ENCODE measurements around the gene MARCO.

The MARCO gene, protein sequence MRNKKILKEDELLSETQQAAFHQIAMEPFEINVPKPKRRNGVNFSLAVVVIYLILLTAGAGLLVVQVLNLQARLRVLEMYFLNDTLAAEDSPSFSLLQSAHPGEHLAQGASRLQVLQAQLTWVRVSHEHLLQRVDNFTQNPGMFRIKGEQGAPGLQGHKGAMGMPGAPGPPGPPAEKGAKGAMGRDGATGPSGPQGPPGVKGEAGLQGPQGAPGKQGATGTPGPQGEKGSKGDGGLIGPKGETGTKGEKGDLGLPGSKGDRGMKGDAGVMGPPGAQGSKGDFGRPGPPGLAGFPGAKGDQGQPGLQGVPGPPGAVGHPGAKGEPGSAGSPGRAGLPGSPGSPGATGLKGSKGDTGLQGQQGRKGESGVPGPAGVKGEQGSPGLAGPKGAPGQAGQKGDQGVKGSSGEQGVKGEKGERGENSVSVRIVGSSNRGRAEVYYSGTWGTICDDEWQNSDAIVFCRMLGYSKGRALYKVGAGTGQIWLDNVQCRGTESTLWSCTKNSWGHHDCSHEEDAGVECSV
- 0 reads per million in 4 donors for total RNA-seq

DNA sequence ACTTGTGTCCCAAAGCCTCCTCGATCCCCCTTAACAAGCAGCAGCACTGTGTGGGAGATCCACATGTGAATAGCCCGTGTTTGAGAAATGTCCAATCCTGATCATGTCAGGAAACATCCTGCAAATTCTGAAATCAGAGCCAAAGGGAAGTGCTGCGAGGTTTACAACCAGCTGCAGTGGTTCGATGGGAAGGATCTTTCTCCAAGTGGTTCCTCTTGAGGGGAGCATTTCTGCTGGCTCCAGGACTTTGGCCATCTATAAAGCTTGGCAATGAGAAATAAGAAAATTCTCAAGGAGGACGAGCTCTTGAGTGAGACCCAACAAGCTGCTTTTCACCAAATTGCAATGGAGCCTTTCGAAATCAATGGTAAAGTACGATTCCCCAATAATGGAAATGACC, at the start of gene MARCO:
Gene MARCO (plus strand): TSS at position 164 of the 400 bp plus-strand sequence. CDS start 107 bp downstream, at position 271.
- no peak for DNase-seq

DNA sequence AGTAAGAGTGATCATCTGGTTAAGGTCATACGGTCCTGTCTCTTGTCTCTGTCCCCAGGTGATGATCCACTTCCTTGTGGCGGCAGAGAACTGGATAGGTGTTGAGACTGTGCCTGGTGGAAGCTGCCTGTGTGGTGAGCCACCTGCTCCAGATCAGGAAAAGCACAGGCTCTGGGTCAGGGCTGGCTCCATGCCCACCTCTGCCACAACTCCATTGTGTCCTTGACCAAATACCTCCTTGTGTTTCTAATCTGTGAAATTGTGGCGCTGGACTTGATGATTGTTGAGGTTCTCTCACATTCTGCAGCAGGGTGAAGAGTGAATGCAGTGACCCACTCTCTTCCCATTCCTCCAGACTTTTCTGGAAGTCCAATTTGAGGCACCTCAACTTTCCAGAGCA, 48.9 kb upstream of the MARCO start:
- no peak for DNase-seq

- no peak for DNase-seq
Measured at GRCh38 chr2:118902266-118903028, 39.5 kb upstream of the MARCO start.

- no peak for DNase-seq
Measured at GRCh38 chr2:118903029-118903351, 39.0 kb upstream of the MARCO start.

DNA sequence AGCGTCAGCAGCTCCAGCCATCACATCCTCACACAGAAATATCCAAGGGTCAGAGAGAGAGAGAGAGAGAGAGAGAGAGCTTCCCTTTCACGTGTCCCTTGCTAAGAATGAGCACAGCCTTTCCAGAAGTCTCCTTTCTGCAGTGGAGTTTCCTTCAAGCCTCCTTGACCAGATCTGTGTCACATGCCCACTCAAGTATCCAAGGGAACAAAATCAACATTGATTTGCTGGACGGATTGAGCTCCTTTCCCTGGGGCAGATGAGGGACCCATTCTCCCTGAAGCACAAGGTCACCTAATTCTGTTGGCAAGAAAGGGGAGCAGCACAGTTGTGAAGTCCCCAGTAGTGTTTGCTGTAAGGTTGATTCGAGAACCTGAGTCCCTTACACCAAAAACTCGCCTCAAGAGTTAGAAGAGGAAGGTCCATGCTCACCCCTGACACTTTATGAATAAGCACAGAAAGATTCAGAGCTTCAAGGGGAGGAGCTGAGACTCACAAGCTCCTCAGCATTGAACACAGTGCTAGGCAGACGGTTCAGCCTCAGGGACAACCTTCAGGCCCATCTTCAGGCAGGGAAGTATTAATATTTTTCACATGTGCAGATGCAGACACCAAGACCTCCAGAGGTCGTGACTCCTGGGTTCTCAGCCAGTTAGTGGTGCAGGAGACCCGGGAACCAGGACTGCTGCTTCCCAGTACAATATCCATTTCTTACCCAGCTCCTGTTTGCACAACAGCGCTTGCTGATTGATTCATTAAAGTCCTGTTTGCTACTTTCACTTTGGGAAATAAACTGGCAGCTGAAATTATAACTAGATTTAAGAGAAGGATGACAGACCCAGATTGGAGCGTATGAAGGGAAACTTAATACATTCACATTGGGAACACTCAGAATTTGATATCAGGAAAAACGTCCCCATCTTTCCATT, 38.2 kb upstream of the MARCO start:
- no peak for DNase-seq

DNA sequence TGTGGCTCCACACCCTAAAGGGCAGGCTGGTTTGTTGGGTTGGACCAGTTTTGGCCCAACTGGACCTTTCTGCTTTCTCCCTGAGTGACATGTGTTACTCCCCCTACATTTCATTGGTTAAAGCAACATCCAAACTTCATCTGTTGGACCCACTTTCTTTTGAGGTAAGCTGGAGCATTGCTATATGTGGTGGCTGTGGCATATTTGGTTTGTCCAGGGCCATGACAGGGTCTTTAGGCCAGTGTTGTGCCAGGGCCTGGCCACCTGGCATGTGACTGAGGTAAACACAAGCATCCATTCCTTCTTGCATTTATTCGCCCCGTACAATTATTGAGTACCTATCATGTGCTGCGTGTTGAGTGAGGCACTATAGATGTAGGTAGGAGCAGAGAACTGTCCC, 36.8 kb upstream of the MARCO start:
- DNase-seq: no peak

DNA sequence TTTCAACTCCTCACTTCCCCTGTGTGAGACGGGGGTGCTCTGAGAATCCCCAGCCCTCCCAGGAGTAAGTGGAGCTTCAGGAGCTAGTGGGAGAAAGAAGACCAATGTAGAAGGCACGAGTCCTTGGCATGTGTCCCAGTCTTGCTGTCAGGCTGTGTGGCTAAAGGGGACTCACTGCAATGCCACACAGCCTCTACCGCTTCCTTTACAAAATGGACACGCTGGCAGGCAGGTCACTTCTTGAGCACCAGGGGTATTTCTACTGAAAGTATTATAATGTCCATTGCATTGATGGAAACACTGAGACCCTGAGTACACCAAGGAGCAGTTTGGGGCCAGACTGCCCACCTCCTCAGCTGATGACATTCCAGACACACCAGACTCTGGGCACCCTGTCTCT, 35.8 kb upstream of the MARCO start:
- DNase-seq: no peak

GRCh38 chr2:118907759-118908158, 34.2 kb upstream of the MARCO start:
- DNase-seq: no peak

DNA sequence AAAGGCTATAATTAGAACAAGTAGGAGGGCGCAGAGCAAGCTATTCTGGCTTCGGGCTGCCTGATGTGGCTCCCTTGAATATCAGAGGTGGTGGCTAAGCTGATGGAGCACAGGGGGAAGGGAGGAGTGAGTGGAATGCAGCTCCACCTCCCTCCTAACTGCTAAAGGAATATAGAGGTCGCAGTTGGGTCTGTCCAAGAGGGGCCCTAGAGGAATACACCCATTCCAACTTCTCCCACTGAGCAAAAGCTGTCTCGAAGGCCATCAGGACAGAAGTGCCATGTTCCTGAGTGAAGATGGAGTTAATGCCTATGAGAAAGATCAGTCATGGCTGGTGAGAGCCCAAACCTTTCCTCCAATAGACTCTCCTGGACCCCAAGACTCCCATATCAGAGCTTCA, 32.8 kb upstream of the MARCO start:
- no peak for DNase-seq

- DNase-seq: no peak
Measured at GRCh38 chr2:118911166-118911856, 30.7 kb upstream of the MARCO start.

DNA sequence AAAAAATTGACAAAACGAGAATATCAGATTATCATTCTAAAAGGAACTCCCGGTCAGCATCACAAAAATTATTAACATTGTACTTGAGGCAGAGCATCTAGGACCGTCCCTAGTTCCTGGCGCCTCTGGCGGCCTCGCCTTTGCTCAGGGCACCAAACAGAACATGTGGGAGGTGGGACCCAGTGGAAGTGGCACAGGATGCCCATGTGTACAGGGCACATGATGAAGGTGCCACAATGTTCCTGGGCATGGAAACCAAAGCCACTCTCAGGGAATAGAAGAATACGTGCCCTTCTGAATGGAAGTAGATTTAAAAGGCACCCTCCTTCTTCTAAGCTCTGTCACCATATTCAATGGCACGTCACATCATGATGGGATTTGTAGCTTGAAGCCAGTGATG, 30.1 kb upstream of the MARCO start:
- no peak for DNase-seq

GRCh38 chr2:118913131-118913802, 28.7 kb upstream of the MARCO start:
- DNase-seq: no peak

DNA sequence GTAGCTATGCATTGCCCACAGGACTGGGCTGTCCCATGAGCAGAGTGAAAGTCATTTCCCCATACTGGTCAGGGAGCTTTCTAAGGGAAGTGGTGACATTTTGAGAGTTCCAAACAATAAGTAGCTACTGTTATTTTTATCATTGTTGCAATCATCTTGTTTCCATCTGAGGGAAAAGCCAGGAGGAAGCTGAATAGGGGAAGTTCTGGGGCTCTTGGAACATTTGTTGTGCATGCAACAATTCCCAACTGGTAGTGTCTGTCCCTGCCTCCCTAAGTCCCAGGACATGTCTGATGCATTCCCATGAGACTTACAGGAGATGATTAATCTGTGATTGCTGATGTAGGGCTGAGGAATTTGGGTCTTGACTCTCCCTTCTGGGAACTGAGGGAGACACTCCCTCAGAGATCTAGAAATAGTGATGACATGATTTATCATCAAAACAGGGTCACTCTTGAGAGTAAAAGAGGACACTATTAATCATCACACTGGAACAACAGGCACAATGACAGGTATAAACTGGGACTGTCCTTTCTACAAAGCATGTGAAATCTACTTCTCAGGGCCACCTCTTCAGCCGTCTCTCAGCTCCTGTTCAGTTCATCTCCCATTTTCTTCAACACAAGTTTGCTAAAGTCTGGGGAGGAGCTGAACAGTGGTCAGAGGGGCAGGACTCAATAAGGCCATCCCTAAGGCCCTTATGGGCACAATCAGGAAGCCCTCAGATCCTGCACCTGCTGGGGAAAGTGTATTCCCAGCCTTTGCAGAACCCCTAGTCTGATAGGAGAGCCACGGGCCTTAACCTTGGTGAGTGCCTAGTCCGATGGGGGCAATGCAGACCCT, 28.0 kb upstream of the MARCO start:
- DNase-seq: no peak

DNA sequence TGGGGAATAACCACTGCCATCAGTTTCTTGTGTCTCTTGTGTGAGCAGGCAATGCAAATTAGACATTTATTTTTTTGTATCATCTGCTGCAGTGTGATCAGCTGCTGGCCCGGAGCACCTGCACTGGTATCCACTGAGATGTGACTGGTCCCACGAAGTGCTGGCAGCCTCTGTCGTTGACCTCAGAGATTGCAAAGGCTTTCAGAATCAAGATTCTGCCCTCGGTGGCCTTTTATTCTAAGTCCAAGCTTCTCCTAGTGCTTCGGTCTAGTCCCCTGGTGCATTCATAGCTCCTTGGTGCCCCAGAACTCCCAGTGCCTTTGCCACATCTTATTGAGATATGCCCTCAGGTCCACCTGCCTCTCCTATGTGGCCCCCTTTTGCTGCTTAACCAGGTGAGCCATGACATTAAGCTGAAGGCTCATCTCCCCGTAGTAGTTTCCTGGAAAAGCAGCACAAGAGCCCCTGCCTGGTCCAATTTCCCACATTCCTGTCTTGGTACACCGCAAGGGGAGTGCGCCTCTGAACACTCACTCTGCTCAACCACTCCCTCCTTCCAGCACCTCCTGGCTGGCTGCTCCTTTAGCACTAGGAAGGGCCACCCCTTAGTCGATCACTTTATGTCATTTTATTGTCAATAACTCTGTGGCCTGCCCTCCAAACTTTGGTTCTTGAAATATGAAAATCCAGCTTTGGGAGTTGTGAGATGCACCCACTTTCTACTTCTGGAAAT, 27.1 kb upstream of the MARCO start:
- no peak for DNase-seq

DNA sequence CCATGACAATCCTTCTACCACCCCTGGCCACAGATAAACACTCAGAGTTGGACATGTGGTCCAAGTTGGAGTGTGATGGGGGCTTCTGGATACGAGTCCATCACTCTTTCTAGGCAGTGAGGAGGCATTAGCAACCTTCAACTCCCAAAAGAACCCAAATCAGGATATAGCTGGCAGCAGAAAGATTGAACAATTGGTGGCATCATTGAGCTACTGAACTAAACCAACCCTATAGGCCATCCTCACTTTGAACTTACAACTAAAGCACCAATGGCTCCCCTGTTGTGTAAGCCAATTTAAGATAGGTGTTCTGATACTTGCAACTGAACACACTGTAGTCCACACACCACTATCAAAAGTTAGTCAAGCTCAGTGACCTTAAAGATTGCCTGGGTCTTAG, 24.0 kb upstream of the MARCO start:
- no peak for DNase-seq

DNA sequence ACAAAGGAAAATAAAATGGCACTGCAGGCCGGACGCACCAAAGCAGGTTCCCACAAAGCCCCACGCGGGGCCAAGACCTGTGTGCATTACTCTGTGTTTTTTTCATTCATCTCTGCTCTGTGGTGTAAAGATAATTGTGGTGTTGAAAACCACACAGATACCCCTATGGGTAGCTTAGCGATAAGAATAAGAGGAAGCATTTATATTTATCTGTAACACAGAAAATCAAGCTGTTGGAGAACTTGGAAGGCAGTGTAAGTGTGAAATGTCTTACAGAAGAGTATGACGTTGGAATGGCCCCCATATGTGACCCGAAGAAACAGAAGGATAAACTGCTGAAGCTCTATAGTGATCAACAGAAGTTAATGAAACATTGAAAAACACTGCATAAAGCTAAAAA, 20.3 kb upstream of the MARCO start:
- no peak for DNase-seq

GRCh38 chr2:118922254-118922653, 19.7 kb upstream of the MARCO start:
- DNase-seq: no peak

DNA sequence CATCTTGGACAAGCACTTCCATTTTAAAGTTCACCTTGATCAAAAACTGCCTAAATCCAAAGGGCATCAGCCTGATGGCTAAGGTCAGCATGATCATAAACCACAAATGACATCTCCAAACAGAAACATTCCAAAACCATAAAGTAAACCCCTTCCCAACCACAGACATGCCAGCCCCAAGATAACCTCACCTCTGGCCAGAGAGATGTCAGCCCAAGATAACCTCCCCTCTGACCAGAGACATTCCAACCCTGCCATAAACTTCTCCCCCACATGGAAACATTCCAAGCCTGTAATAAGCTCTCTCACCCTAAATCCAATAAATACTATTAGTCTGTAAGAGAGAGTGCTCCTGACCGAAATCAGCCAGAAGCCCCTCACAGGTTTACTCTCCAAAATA, 18.6 kb upstream of the MARCO start:
- no peak for DNase-seq

DNA sequence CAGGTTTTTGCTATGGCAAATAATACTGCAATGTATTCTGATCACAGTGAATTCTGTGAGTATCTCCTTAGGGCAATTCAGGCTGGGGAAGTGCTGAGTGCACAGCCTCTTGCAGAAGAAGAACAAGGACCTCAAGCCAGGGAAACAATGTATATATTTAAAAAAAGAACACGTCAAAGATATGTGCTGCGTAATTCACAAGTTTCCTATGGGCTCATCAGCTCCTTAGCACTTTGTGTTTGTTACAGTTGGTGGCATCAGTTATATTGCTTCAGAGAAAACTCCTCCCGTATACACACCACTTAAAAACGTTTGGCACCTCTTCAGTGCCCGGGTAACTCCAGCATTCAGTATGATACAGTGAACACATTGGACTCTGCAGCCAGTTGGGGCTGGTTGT, 16.5 kb upstream of the MARCO start:
- DNase-seq: no peak

GRCh38 chr2:118925981-118926380, 16.0 kb upstream of the MARCO start:
- no peak for DNase-seq
